ENCODE measurements around the gene ZNF540. TPM values are rescaled to one million over a fixed set of nuclear protein-coding genes. Genes with fewer than 3 reads are reported as not detected.
"Not testable (repeated sequence)": the region's sequence is repeated elsewhere in the genome, so short reads cannot be mapped to it uniquely, and the experiment has no call there.

Gene ZNF540
- total and polyA plus RNA-seq, 2 donors (not counting 3 experiments of a cell fraction or from before 2014, with no cell fraction given), result 0.25 to 0.75 TPM

DNA sequence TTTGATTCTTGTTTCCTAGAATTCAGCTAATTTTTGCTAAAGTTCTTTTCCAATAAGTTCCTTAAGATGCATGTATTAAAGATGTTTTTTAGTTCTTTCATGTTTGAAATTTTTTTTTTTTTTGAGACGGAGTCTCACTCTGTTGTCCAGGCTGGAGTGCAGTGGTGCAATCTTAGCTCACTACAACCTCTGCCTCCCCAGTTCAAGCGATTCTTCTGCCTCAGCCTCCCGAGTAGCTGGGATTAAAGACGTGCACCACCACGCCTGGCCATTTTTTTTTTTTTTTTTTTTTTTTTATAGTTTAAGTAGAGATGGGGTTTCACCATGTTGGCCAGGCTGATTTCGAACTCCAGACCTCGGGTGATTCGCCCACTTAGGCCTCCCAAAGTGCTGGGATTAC, 62.5 kb downstream of the ZNF540 start:
- H3K9ac ChIP-seq (replicated peaks; ENCODE audit: extremely low read depth, insufficient read depth, low read length); dilution Hi-C loops (cut with MboI; ENCODE audit: extremely low pct_ligation_motif_present, low sequenced_read_pairs); H2AFZ ChIP-seq (ENCODE audit: low read depth, low read length); POLR2A ChIA-PET; H3K27me3 ChIP-seq (ENCODE audit: control insufficient read depth in 2 of 2, insufficient read depth in 2 of 2, low read length in 2 of 2); FAIRE-seq; DNase-seq (ENCODE audit: low read depth, low spot score); H3K9me1 ChIP-seq (replicated peaks; ENCODE audit: control insufficient read depth, extremely low read depth, insufficient read depth, low read length); H3K27ac ChIP-seq (ENCODE audit: insufficient read depth, low read depth, low read length); BruUV-seq (replicated peaks); H3K4me3 ChIP-seq (replicated peaks in 1 of 3; ENCODE audit: insufficient read depth in 1 of 3, low read depth in 1 of 3, low read length in 3 of 3); CTCF ChIA-PET; H3K36me3 ChIP-seq (ENCODE audit: control insufficient read depth in 2 of 2, extremely low read depth in 1 of 2, insufficient read depth in 2 of 2, low read length in 2 of 2); H4K20me1 ChIP-seq (replicated peaks; ENCODE audit: control insufficient read depth, extremely low read depth, insufficient read depth, low read length); H3K9me3 ChIP-seq (replicated peaks; ENCODE audit: control insufficient read depth, insufficient read depth, low read length); H3K4me2 ChIP-seq (ENCODE audit: insufficient read depth, low read length): not testable (repeated sequence)
- Histone ChIP-seq H3K79me2 (ENCODE audit: control insufficient read depth, insufficient read depth, low read length) (peaks cover 16% of the 10 kb centered on the region), H3K4me1 (ENCODE audit: control insufficient read depth, extremely low read depth, insufficient read depth, low read length) (peaks cover 14% of the 10 kb centered on the region)
- intact Hi-C loops (cut with micrococcal nuclease), result loop anchor here (10.0 kb wide), 1 partner anchor 342 kb away; no protein-coding TSS in a partner anchor

Other genes with a start within 250 kb of the ZNF540 start
- gene ZNF527, start 223.8 kb upstream of the ZNF540 start, total RNA-seq, result 3.4 and 3.6 TPM in 2 replicates
- gene ZNF527, start 223.8 kb upstream of the ZNF540 start, polyA plus RNA-seq, result 1.7 and 2.9 TPM in 2 replicates
- 4.4 and 5.4 TPM in 2 replicates for gene ZNF569, start 127.4 kb upstream of the ZNF540 start, total RNA-seq
- gene ZNF569, start 127.4 kb upstream of the ZNF540 start, polyA plus RNA-seq, result 0.86 and 1.0 TPM in 2 replicates
- 3.9 and 5.0 TPM in 2 replicates for gene ZNF570, start 125.5 kb upstream of the ZNF540 start, total RNA-seq
- 0.84 and 1.0 TPM in 2 replicates for gene ZNF570, start 125.5 kb upstream of the ZNF540 start, polyA plus RNA-seq
- gene ZNF793, start 87.9 kb upstream of the ZNF540 start, total RNA-seq, result 0.78 and 3.8 TPM in 2 replicates
- 0.37 and 0.40 TPM in 2 replicates for gene ZNF793, start 87.9 kb upstream of the ZNF540 start, polyA plus RNA-seq
- 2.0 and 2.1 TPM in 2 replicates for gene ZNF571, start 84 bp upstream of the ZNF540 start, total RNA-seq
- gene ZNF571, start 84 bp upstream of the ZNF540 start, polyA plus RNA-seq, result 0.70 and 0.78 TPM in 2 replicates
- 7.6 and 11.1 TPM in 2 replicates for gene ZFP30, start 60.6 kb downstream of the ZNF540 start, total RNA-seq
- 1.6 and 1.7 TPM in 2 replicates for gene ZFP30, start 60.6 kb downstream of the ZNF540 start, polyA plus RNA-seq
- 4.5 and 5.2 TPM in 2 replicates for gene ZNF607, start 124.9 kb downstream of the ZNF540 start, total RNA-seq
- gene ZNF607, start 124.9 kb downstream of the ZNF540 start, polyA plus RNA-seq, result 1.3 and 1.7 TPM in 2 replicates
- gene ZNF573, start 184.7 kb downstream of the ZNF540 start, total RNA-seq, result 6.3 and 7.5 TPM in 2 replicates
- 0.38 and 1.4 TPM in 2 replicates for gene ZNF573, start 184.7 kb downstream of the ZNF540 start, polyA plus RNA-seq